GM19035 (cell line): ENCODE measurements around the gene COL5A2.

Source experiments
- ATAC-seq: cut with Tn5 transposase; IDR thresholded peaks from one replicate; pipeline ENCODE4 v1.9.1; 2021; ENCODE audit not compliant: unreplicated experiment

Gene COL5A2

DNA sequence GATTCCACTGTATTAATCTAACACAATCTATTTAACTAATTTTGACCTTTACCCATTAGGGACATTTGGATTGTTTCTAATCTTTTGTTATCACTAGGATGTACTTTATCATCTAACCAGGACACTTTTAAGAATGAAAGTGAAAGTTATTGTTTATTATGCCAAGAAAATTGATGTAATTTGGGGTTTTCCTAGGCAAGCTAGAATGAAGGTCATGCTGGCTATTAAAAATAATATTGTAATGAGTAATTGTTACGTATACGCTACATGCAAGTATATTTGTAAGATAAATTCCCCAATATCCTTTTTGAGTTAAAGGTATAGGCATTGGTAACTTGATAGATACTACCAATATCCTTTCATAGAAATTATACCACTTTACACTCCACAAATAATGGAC is 74.6 kb downstream of the COL5A2 start:
- ATAC-seq, result no peak

DNA sequence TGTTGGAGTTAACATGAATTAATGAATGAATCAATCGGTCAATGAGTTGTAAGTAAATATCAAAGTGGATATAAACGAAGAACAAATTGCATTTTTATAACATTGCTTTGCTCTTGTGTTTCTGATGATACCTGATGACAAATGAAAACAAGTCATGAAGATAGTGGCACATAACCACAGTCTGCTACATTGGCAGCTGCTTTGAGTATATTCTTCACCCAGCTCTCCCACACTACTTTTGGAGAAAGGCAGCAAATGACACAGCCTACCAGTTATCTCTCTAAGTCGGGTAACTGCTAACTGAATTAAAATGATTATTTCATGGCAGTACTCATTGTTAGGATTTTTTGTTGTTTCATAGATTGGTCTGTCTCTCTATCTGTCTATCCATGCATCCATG is 76.8 kb downstream of the COL5A2 start:
- no peak for ATAC-seq

DNA sequence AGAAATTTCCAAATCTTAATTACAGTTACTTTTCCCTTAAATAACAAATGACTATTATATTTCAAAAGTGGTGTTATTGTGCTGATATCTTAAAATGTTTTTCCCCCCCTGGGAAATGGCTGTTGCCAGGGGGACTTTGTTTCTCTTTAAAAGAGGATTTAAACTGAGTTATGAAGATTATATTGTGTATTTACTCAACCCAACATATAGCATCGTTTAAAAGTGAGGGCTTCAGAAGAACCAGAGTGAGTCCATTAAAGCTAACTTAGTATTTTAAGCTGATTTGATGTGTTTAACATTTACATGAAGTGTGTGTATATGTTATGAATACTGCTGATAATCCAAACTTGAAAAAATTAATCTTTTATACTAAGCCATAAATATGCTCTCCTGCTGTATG is 81.6 kb downstream of the COL5A2 start:
- ATAC-seq, result no peak

DNA sequence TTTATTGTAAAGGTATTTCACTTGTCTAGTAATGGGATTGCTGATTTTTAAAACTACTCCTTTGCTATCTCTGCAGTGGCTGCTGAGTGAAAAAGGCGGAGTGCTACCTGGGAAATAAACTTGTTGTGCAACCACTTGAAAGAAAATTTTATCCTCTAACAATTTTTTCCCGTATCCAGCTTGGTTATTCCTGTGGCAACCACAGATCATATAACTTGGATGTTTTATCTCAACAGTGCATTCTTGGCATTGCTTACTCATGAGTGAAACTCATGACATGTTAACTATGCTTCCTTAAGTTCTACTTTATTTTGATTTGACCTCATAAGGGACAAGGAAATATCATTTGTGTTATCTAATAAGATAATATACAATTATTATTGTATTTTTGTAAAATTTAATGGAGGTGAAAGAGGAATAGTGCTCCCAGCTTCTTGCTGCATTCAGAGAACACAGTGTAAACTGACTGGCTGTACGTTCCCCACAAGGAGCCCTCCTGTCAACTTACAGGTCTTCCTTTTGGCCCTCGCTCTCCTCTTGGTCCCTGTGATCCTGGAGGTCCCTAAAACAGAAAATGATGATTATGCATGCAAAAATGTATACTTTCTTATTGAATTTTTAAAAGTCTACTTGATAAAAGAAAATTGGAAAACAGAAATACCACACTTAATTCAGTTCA is 82.7 kb downstream of the COL5A2 start:
- ATAC-seq, result no peak

DNA sequence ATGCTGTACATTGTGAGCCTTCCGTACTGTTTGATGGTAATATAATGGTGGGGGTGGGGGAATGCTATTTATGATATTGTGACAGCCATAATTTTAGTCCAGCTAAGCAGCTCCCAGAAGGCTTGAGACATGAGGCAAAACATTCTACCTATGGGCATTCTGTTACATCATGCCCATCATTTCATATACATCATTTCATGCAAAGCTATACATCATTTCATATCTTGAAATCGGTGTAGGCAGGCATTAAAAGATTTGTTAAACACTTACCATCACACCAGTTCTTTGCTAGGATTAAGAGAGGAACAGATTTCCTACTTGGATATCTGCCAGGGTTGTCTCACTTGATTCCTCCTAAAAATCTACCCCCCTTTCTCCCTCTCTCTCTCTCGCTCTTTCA is 84.5 kb downstream of the COL5A2 start:
- no peak for ATAC-seq

DNA sequence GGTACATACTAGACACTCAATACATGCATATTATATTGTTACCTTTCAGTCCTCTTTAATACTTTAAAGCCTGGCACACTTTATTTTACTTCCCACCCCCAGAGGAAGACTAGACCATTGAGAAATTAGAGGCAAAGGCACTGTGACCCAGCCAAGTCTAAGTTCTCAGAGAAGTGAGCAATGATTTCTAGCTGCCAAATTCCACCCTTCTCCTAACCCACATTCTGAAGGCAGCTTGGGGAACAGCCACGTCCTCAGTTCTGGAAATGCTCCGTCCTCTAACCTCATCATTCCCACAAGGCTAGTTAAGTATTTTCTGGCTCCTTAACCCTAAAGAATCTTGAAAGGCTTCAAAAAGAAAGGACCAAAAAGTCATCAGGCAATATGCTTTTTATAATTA is 86.6 kb downstream of the COL5A2 start:
- ATAC-seq, result no peak

DNA sequence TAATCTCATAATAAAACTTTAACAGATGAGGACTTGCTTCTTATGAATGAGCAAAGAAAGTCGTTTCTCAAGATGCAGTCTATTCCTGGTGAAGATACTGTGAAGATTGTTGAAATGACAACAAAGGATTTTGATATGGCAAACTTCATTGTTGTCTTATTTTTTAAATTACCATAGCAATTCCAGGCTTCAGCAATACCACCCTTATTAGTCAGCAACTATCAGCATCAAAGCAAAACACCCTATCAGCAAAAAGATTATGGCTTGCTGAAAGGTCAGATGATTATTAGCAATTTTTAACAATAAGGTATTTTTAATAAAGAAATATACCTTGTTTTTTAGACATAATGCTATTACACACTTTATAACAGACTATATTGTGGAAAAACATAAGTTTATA is 88.3 kb downstream of the COL5A2 start:
- ATAC-seq, result no peak

DNA sequence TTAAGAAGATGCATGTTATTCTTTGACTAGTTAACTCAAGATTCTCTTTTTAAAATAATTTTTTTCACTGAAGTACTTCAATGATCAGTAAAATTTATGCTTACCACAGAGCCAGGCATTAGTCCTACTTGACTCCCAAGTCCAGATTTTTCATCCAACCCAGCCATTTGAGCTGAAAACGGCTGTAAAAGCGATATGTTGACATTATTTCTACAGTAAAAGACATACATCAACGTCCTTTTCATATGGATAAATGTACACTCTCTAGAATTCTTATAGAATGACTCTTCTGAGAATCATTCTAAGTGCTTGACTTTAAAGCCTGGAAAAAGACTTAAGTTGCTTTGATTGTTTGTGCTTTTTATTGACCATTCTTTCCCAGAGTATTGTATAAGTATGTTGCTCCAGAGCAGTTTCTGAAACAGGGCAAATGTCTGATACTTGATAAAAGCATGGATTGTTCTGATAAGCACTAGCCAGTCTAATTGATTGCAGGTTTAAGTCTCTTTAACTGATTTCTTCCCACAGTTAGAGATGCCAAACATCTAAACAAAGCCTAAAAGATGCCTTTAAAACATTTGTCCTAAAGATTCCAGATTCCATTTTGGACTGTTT is 90.9 kb downstream of the COL5A2 start:
- ATAC-seq, result no peak

DNA sequence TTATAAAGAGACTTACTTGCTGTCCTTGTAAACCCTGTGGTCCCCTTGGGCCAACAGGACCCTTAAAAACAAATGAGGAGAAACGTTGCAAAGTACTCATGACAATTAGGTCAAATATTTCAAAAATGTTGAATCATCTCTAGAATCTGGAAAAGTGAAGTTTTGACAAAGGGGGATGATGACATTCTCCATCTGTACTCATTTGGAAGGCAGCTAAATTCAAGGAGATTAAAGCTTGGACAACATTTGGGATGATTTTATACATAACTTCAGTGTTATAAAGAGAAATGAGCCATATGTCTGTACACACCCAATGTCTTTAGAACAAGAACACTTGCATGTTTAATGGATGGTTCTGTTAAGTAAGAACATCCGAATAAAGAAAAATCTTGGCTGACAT is 92.9 kb downstream of the COL5A2 start:
- ATAC-seq, result no peak

DNA sequence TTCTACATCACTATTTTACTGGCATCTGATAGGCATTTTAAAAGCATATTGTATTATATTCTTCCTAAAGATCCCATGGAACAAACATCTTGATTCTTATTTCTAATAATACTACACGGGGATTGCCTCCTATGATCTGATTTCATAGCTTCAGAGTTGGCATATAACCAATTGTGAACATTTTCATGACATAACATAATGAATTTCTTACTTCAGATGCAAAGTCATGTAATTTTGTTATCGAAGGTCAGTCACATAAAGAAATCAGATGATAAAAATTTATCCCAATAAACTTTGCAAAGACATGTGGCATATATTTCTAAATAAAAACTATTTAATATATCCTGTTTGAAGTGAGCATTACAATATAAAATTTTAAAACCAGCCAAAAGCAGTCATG is 93.3 kb downstream of the COL5A2 start:
- ATAC-seq, result no peak

DNA sequence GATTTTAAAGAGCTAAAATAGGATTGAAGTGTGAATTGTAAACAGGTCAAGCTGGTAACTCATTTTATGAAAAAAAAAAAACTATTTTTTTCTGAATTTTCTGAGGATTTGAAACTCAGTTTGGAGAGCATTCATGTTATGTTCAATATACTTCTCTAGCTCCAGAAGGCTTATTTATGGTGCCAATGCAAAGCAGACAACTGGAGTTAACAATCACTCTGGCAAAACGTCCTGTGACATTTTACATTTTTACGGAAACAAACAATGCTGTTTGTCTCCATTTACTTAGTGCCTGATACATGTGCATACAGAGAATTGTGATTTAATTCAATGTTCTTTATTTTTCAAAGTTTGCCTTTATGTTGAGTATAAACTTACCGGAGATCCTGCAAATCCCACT is 96.0 kb downstream of the COL5A2 start:
- no peak for ATAC-seq

DNA sequence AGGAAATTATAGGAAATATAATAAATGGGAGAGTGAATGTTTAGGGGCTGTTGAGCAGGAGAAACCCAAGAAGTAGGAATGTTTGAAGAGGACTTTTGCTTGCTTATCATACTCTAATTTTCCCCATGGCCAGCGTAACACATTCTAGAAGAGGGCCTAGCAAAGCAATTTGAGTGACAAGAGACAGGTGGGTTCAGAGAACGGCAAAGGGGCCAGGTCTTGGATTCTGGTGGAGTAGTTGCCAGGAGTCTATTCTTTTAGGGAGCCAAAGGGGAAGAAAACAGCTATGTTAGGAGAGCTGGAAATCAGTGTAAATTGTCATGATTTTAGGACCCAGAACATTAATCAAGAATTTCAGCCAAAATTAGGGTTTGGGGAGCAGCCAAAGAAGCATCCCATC is 96.5 kb downstream of the COL5A2 start:
- no peak for ATAC-seq

DNA sequence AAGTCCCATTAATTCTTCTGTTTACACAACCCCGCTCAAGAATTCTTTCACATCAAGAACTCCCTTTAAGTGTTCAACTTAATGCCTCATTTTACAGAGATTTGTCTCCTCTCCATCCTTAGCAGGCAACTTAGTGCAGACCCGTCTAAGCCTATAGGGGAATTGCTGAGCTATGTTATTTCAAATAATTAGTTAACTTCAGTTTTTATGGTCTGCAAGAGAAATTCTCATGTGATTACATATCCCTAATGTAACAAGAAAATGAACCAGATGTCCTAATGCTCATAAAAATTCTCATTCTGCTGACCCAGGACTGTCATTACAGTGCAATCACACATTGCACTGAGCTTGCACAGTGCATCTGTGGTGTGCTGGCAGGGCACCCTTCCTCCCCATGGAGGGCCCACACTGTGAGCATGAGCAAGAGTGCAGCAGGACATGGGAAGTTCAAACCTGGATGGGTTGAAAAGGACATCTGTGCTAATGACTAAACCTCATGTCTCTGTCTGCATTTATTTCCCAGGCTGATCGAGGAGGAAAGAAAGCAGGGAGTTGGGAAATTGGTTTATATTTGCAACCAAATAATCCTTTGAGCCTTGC is 97.1 kb downstream of the COL5A2 start:
- ATAC-seq, result no peak

DNA sequence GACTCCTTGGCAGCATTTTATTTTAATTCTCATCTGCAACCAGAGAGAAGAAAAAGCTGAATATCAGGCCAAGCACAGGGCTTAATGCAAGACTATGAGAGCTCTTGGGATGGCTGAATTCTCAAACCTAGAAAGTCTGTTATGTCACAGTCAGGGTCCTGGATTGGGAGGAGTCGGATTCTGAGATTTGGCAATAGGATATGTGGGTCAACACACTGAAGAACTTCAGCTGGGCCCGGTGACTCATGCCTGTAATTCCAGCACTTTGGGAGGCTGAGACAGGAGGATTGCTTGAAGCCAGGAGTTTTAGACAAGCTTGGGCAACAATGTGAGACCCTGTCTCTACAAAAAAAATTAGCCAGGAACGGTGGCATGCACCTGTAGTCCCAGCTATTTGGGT is 103.0 kb downstream of the COL5A2 start:
- no peak for ATAC-seq

DNA sequence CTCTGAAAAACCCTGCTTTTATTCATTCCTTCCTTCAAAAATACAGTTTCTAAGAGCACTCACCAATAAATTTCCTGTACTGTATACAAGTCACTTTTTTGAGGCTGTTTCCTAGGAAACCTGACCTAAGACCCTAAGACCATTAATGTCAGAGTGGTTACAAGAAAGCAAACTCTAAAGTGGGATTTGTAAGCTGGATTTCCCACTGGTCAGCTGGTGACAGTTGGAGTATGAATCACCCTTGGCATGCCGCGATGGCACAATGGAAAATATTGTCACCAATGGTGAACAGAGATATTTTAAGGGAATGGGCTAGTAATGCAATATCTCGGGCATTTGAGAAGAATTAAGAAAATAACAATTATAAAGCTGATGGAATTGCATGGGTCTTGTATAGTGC is 103.4 kb downstream of the COL5A2 start:
- no peak for ATAC-seq

DNA sequence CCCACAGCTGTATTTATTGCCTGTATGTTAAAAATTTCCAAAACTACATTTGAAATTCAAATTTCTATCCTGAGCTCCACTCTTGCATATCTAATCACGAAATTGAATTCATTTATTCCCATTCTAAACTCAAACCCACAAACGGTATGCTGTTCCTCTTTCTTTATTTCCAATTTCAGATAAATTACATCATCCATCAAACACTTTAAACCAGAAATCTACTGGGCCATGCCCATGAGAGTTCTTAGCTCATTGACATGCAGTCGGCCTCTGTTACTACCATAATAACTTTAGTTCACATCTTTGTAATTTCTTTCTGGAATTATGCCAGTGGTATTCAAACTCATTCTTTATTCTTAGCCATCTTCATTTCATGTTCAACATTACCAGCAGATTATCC is 105.1 kb downstream of the COL5A2 start:
- ATAC-seq, result no peak

DNA sequence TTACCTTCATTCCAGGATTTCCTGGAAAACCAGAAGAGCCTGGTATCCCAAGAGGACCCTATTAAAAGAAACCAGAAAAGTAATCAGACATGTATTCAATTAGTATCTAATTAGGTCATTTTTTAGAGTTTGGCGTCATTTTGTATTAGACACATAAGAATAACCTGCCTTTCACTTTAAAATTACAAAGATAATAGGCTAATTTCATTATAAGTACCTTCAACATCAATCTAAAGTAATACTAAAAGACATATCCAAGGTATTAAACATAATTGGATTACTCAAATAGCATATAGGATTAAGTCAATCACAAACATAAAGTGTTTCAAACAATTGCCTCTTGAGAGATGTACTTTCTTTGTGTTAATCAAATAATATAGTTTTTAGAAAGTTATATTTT is 107.5 kb downstream of the COL5A2 start:
- no peak for ATAC-seq

DNA sequence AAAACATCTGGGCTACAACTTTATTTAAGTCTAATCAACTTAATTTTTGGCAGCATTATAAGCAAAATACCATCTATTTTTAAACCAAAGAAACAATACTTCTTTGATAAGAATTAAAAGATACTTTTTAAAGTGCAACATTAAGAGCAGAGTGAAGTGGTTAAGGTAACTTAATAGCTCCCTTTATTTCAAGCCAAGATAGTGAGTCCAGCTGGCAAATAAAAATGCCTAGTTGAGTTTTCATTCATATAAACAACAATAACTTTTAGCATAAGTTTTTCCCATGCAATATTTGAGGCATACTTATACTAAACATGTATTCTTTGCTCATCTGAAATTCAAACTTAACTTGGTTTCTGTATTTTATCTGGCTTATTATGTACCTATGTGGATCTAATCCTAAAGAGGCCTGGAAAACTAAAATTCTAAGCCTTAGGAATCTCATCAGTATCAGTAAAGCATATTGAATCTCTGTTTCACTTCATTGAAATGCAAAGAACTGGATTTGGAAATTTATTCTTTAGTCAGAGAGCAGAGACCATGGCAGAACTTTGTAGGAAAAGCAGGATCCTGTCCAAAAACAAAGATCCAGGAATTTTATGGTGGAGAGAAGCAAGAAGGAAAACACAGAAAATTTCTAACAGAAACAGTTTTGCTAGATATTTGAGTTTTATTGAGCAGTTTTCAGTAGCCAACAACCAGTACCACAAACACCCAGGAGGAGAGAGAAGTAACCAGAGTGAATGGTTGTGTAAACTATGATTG is 109.5 kb downstream of the COL5A2 start:
- ATAC-seq, result no peak

DNA sequence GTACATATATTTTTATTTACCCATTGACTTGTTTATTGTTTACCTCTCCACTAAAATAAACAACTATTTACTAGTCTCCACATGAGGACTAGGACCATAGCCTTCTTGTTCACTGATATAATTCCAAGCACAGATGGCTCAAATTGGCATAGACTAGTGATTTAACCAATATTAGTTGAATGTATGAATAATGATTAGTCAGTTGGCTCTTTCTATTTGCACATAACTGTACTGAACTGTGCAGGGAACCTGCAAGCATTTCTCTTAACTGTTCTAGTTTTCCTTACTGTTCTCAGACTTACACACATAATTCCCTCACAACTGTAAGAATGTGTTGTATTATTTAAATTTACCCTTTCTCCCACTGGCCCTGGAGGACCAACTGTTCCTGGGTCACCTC is 113.5 kb downstream of the COL5A2 start:
- no peak for ATAC-seq

DNA sequence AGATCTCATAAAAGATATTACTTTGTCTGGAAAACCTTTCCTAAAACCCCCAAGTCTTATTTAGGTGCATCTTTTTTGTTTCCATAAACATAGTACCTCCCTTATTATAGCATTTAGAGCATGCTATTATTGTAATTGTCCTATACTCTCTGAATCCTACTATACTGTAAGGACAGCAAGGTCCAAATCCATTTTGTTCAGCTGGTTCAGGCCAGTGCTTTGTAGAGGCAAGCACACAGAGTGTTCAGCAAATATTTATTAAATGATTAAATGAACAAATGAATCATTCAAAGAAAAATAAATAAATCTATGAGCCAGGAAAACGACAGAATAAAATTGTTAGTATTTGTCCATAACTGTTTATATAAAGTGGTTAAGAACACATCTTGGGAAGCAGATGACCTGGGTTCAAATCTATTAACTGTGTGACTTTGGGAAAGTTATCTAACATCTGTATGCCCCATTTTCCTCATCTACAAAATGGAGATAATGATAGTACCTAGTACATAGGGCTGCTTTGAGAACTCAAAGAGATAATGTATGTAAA is 119.4 kb downstream of the COL5A2 start:
- no peak for ATAC-seq

DNA sequence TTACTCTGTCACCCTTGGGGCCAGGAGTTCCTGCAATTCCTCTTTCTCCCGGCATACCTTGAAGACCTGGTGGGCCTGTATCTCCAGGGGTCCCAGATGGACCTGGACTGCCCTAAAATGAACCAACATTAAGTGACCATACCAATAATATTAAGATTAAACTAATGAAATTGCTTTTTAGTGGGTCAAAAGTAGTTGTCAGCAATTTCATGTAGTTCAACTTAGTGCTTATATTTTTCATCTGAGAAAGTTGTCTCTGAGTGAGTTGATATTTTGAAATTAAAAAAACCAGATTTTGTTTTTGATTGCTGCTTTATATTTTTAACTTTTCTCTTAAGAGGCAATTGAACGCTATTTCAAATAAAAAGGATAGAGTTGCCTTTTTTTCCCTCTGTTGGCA is 122.2 kb downstream of the COL5A2 start:
- ATAC-seq, result no peak
